HCT116 (cell line): ENCODE data around the gene INPP5F. TPM values are rescaled to one million over a fixed set of nuclear protein-coding genes. Genes with fewer than 3 reads are reported as not detected.

Experiments used
- ATAC-seq: fragments of 200-7000 bp; cut with Tn5 transposase; 2 replicates; pipeline ENCODE4 v1.9.1; 2020; ENCODE audit warnings: mild to moderate bottlenecking, moderate library complexity
- BruUV-seq: library from RNA; stranded (reverse); fragments of 400-500 nt; replicated peaks from 2 replicates; lab custom pipeline; 2021; lab: Mats Ljungman, UMichigan
- CTCF ChIA-PET: fragments of 300-600 bp; sonication (Branson Sonifier 250); formaldehyde crosslinking; loops from one replicate; lab custom pipeline; 2021; ENCODE audit warnings: antibody characterized with exemption; lab: Charles Lee
- POLR2A ChIA-PET: fragments of 300-600, 350-600 bp; sonication (Branson Sonifier 250); formaldehyde crosslinking; loops from one replicate; lab custom pipeline; 2021; ENCODE audit warnings: antibody characterized with exemption; lab: Charles Lee
- RAD21 ChIA-PET, 2 experiments: fragments of 300-600 bp; sonication (Branson Sonifier 250); formaldehyde crosslinking; loops; one replicate each; lab custom pipeline; 2023; ENCODE audit warnings: low total read pairs in 2 of 2; ENCODE audit not compliant: uncharacterized antibody in 2 of 2, unreplicated experiment in 2 of 2, low non-redundant PET in 1 of 2; lab: Charles Lee
- DNase-seq: peaks from one replicate; pipeline ENCODE4 v3.0.0-alpha.2; 2010; ENCODE audit warnings: low read depth, low spot score
- H2AFZ ChIP-seq: fragments of 200-600 bp; shearing (Covaris generic), sonication (generic); 2 replicates; pipeline ENCODE4 v1.6.1; 2017; ENCODE audit warnings: low read depth, mixed run types, mixed read lengths, antibody characterized with exemption, low read length; ENCODE audit not compliant: poor library complexity, severe bottlenecking
- H3K27ac ChIP-seq: 2 replicates; pipeline ENCODE4 v1.5.1; 2012; ENCODE audit warnings: low read depth, low read length
- H3K27me3 ChIP-seq: fragments of 200-600 bp; sonication (generic); 2 replicates; pipeline ENCODE4 v1.6.1; 2016; ENCODE audit warnings: mixed run types, low read length, mixed read lengths; ENCODE audit not compliant: insufficient read depth
- H3K36me3 ChIP-seq, 2 experiments: fragments of 200-500 bp in 1 of 2; fragments of 200-600 bp in 1 of 2; sonication (Bioruptor generic) in 1 of 2; sonication (generic) in 1 of 2; 2 replicates each; pipeline versions ENCODE4 v1.5.1 to v1.6.1; 2014 to 2016; ENCODE audit warnings: low read length in 2 of 2, inconsistent platforms in 1 of 2, mixed read lengths in 1 of 2, mixed run types in 1 of 2; ENCODE audit not compliant: insufficient read depth in 2 of 2, control insufficient read depth in 1 of 2
- H3K4me1 ChIP-seq, 2 experiments: fragments of 200-600 bp in 1 of 2; sonication (generic) in 1 of 2; 2 replicates each; pipeline versions ENCODE4 v1.5.1 to v1.6.1; 2012 to 2017; ENCODE audit warnings: low read length in 2 of 2, inconsistent platforms in 1 of 2, mild to moderate bottlenecking in 1 of 2, mixed read lengths in 1 of 2, mixed run types in 1 of 2, moderate library complexity in 1 of 2; ENCODE audit not compliant: insufficient read depth in 2 of 2, control insufficient read depth in 1 of 2
- H3K4me2 ChIP-seq: fragments of 200-600 bp; sonication (generic); 2 replicates; pipeline ENCODE4 v1.6.1; 2017; ENCODE audit warnings: mixed run types, low read length, mixed read lengths
- H3K4me3 ChIP-seq, 2 experiments: fragments of 200-600 bp in 1 of 2; sonication (generic) in 1 of 2; replicated peaks in 1 of 2; 2 replicates each; pipeline ENCODE4 v1.5.1; 2011 to 2016; ENCODE audit warnings: low read length in 2 of 2, control low read depth in 1 of 2, low read depth in 1 of 2, mild to moderate bottlenecking in 1 of 2, mixed read lengths in 1 of 2, mixed run types in 1 of 2
- H3K79me2 ChIP-seq: fragments of 200-600 bp; sonication (generic); 2 replicates; pipeline ENCODE4 v1.6.1; 2017; ENCODE audit warnings: mild to moderate bottlenecking, mixed run types, low read length, moderate library complexity, mixed read lengths; ENCODE audit not compliant: insufficient read depth
- H3K9ac ChIP-seq: fragments of 200-600 bp; sonication (generic); 2 replicates; pipeline ENCODE4 v1.6.1; 2016; ENCODE audit warnings: low read length, mixed read lengths
- H3K9me2 ChIP-seq: fragments of 200-600 bp; sonication (generic), shearing (Covaris generic); 2 replicates; pipeline ENCODE4 v1.6.1; 2017; ENCODE audit warnings: mixed run types, mild to moderate bottlenecking, moderate library complexity; ENCODE audit not compliant: insufficient read depth
- H3K9me3 ChIP-seq, 2 experiments: fragments of 200-500 bp in 1 of 2; fragments of 200-600 bp in 1 of 2; sonication (Bioruptor generic) in 1 of 2; sonication (generic) in 1 of 2; 2 replicates each; pipeline ENCODE4 v1.6.1; 2014 to 2017; ENCODE audit warnings: low read length in 2 of 2, mixed read lengths in 2 of 2, inconsistent platforms in 1 of 2, low read depth in 1 of 2, mild to moderate bottlenecking in 1 of 2, mixed run types in 1 of 2, moderate library complexity in 1 of 2; ENCODE audit not compliant: control insufficient read depth in 1 of 2, insufficient read depth in 1 of 2
- H4K20me1 ChIP-seq: fragments of 200-600 bp; sonication (generic), shearing (Covaris generic); 2 replicates; pipeline ENCODE4 v1.6.1; 2017; ENCODE audit warnings: mixed run types, mild to moderate bottlenecking, moderate library complexity; ENCODE audit not compliant: insufficient read depth
- CBX3 ChIP-seq: IDR thresholded peaks from 2 replicates; pipeline ENCODE4 v1.6.1; 2012; ENCODE audit warnings: low read depth
- CEBPB ChIP-seq: IDR thresholded peaks from 2 replicates; pipeline ENCODE4 v1.6.1; 2012; ENCODE audit warnings: low read depth
- ELF1 ChIP-seq: IDR thresholded peaks from 2 replicates; pipeline ENCODE4 v1.6.1; 2012; ENCODE audit warnings: low read depth, borderline replicate concordance
- EZH2phosphoT487 ChIP-seq: fragments of 200-600 bp; IDR thresholded peaks from 2 replicates; pipeline ENCODE4 v1.6.1; 2018; ENCODE audit warnings: antibody characterized with exemption, borderline replicate concordance
- JUND ChIP-seq: IDR thresholded peaks from 2 replicates; pipeline ENCODE4 v1.6.1; 2012
- POLR2A ChIP-seq: IDR thresholded peaks from 2 replicates; pipeline ENCODE4 v1.7.0; 2011; ENCODE audit warnings: borderline replicate concordance; ENCODE audit not compliant: insufficient read depth, insufficient read length; ENCODE audit errors: extremely low read depth
- POLR2AphosphoS5 ChIP-seq: IDR thresholded peaks from 2 replicates; pipeline ENCODE4 v1.6.1; 2011; ENCODE audit warnings: mild to moderate bottlenecking, low read depth, low read length, moderate library complexity
- RAD21 ChIP-seq: IDR thresholded peaks from 2 replicates; pipeline ENCODE4 v1.6.1; 2012; ENCODE audit warnings: low read depth, mild to moderate bottlenecking
- SIN3A ChIP-seq: IDR thresholded peaks from 2 replicates; pipeline ENCODE4 v1.6.1; 2012; ENCODE audit warnings: low read depth
- SRF ChIP-seq: IDR thresholded peaks from 2 replicates; pipeline ENCODE4 v1.6.1; 2012; ENCODE audit warnings: low read depth
- TCF7L2 ChIP-seq: IDR thresholded peaks from 2 replicates; pipeline ENCODE4 v1.7.0; 2011; ENCODE audit warnings: borderline replicate concordance, inconsistent platforms; ENCODE audit not compliant: insufficient read depth, insufficient read length; ENCODE audit errors: extremely low read depth
- ZFX ChIP-seq: fragments of 450-650 bp; IDR thresholded peaks from 2 replicates; pipeline ENCODE4 v1.6.1; 2017
- ZNF274 ChIP-seq: fragments of 200-500 bp; sonication (Bioruptor generic); IDR thresholded peaks from 2 replicates; pipeline ENCODE4 v1.6.1; 2014; ENCODE audit warnings: mild to moderate bottlenecking, low read depth, low read length, inconsistent platforms
- intact Hi-C: fragments of 100-400 bp; cut with micrococcal nuclease; formaldehyde crosslinking; loops from 2 replicates; pipeline ENCODE4 v1.10.0; 2022
- total RNA-seq: library from RNA; stranded (reverse); gene quantifications from one replicate; pipeline ENCODE4 v1.2.1, GENCODE V29; 2021; ENCODE audit not compliant: unreplicated experiment
- TF ChIP-seq, protein P1 (sequence below): IDR thresholded peaks from 2 replicates; pipeline ENCODE4 v1.6.1; 2012
- TF ChIP-seq, protein P2 (sequence below): IDR thresholded peaks from 2 replicates; pipeline ENCODE4 v1.6.1; 2011; ENCODE audit warnings: mild to moderate bottlenecking, low read length, moderate library complexity; ENCODE audit not compliant: insufficient replicate concordance; ENCODE audit errors: extremely low read depth

Gene INPP5F
- total RNA-seq, 1 experiment from 2014 or later, result 21.6 TPM

DNA sequence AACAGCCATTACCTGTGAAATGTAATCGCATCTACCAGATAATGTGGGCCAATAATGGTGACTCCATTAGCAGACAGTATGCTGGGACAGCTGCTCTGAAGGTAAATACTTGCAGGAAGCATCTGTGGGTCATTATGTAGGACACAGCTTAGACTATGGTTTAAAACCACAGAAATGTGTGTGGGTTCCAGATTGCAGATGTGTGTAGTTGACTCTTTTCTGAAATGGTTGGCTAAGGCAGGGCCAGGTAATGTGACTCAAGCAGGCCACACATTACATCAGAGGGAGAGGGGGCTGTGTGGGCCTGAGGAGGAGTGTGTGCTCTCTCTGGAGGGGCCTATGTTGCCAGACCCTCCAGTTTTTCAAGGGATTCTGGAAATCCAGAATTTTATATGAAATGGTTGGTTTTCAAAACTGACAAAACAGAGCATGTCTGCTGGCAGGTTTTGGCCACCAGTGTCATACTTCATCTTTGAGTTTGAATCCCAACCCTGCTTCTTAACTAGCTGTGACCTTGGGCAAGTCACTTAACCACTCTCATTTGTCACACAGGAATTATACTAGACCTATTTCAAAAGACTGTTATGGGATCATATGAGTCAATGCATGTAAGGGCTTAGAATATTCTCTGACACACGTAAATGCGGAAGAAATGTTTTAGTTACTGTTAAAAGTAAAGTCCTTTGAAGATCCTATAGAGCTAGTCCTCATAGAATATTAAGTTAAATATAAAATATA is 82.3 kb downstream of the INPP5F start:
- Histone ChIP-seq H3K4me1 (no peaks in the 10 kb centered on the region), H2AFZ (no peak overlapping the region), H3K27ac (no peak overlapping the region), H3K79me2 (no peaks in the 10 kb centered on the region), H3K4me2 (no peak overlapping the region), H3K36me3 (no peaks in the 10 kb centered on the region; a peak in 1 of 4 replicates), H3K9me3 (no peaks in the 10 kb centered on the region), H4K20me1 (no peaks in the 10 kb centered on the region; the same call in 1 of the 2 replicates), H3K9me2 (no peaks in the 10 kb centered on the region), H3K27me3 (no peaks in the 10 kb centered on the region), H3K4me3 (no peak overlapping the region), H3K9ac (no peak overlapping the region)
- TF ChIP-seq POLR2AphosphoS5 (no peak), ZNF274 (no peak), SRF (no peak), CEBPB (no peak), ELF1 (no peak), TCF7L2 (no peak), SIN3A (no peak), EZH2phosphoT487 (no peak), RAD21 (no peak)
- TF ChIP-seq, protein P1, sequence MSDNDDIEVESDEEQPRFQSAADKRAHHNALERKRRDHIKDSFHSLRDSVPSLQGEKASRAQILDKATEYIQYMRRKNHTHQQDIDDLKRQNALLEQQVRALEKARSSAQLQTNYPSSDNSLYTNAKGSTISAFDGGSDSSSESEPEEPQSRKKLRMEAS, result no peak
- intact Hi-C loops, result no loop called here
- RAD21 ChIA-PET, result no interaction called here
- no peak for ATAC-seq
- no TSS peak for BruUV-seq
- DNase-seq, result no peak
- CTCF ChIA-PET, result no interaction called here
- POLR2A ChIA-PET, result no interaction called here

DNA sequence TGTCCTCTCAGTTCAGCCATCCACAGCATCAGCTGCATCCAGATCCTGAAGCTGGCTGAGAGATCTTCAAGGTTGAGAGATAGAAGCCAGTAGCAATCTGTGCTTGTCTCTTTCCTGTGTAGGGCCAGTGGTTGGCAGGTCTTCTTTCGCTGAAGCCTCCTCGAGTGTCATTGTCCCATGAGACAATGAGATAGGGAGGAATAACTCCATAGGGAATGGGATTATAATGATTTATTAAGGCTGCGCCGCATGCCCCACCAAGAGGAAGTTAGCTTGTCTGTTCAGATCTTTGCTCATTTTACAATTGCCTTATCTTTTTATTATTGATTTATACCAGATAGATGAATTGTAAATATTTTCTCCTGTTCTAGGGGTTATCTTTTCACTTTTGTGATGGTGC is 85.3 kb downstream of the INPP5F start:
- H3K9me2 ChIP-seq, result no peaks in the 10 kb centered on the region
- H3K9ac ChIP-seq, result no peak overlapping the region
- H3K27ac ChIP-seq, result no peak overlapping the region
- H3K4me3 ChIP-seq, result no peak overlapping the region
- H3K9me3 ChIP-seq, result no peaks in the 10 kb centered on the region
- ATAC-seq (no peak), DNase-seq (no peak)
- BruUV-seq, result no TSS peak
- no peaks in the 10 kb centered on the region for H4K20me1 ChIP-seq
- no peaks in the 10 kb centered on the region for H3K27me3 ChIP-seq
- intact Hi-C loops, result no loop called here
- no peaks in the 10 kb centered on the region; a peak in 1 of 4 replicates for H3K36me3 ChIP-seq
- ChIA-PET POLR2A (no interaction called here), RAD21 (no interaction called here), CTCF (no interaction called here)
- H2AFZ ChIP-seq, result no peak overlapping the region
- H3K4me1 ChIP-seq, result no peaks in the 10 kb centered on the region
- H3K4me2 ChIP-seq, result no peak overlapping the region
- no peaks in the 10 kb centered on the region for H3K79me2 ChIP-seq
- TF ChIP-seq SRF (no peak), TCF7L2 (no peak), POLR2A (no peak), ZNF274 (no peak), CBX3 (no peak), SIN3A (no peak), JUND (no peak), ZFX (no peak), ELF1 (no peak), POLR2AphosphoS5 (no peak)
- TF ChIP-seq, protein P2, sequence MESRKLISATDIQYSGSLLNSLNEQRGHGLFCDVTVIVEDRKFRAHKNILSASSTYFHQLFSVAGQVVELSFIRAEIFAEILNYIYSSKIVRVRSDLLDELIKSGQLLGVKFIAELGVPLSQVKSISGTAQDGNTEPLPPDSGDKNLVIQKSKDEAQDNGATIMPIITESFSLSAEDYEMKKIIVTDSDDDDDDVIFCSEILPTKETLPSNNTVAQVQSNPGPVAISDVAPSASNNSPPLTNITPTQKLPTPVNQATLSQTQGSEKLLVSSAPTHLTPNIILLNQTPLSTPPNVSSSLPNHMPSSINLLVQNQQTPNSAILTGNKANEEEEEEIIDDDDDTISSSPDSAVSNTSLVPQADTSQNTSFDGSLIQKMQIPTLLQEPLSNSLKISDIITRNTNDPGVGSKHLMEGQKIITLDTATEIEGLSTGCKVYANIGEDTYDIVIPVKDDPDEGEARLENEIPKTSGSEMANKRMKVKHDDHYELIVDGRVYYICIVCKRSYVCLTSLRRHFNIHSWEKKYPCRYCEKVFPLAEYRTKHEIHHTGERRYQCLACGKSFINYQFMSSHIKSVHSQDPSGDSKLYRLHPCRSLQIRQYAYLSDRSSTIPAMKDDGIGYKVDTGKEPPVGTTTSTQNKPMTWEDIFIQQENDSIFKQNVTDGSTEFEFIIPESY, result no peak
- TF ChIP-seq, protein P1, result no peak
